Neutrophil (primary cell): ENCODE data around the gene SH2D1B.
"Not testable (repeated sequence)": the region's sequence is repeated elsewhere in the genome, so short reads cannot be mapped to it uniquely, and the experiment has no call there.

Experiments used
- H3K27ac ChIP-seq: fragments of 200-600 bp; sonication (generic); 2 replicates; pipeline ENCODE4 v1.5.1; 2016; ENCODE audit warnings: mild to moderate bottlenecking, moderate library complexity
- H3K27me3 ChIP-seq: fragments of 200-600 bp; sonication (generic); 2 replicates; pipeline ENCODE4 v1.6.0; 2016; ENCODE audit warnings: mild to moderate bottlenecking
- H3K36me3 ChIP-seq: fragments of 200-600 bp; sonication (generic); 2 replicates; pipeline ENCODE4 v1.5.1; 2017
- H3K4me1 ChIP-seq, 2 experiments: fragments of 200-600 bp in 1 of 2; sonication (generic) in 1 of 2; 1 replicate in 1 of 2; 2 replicates in 1 of 2; pipeline versions ENCODE4 v1.5.1 to v1.6.1; 2013 to 2016; ENCODE audit warnings: low read depth in 1 of 2, low read length in 1 of 2, mild to moderate bottlenecking in 1 of 2, moderate library complexity in 1 of 2; ENCODE audit not compliant: control insufficient read depth in 1 of 2, insufficient read depth in 1 of 2
- H3K4me3 ChIP-seq, 2 experiments: fragments of 200-600 bp in 1 of 2; sonication (generic) in 1 of 2; 1 replicate in 1 of 2; 2 replicates in 1 of 2; pipeline ENCODE4 v1.5.1; 2013 to 2016; ENCODE audit warnings: low read depth in 1 of 2, low read length in 1 of 2, mild to moderate bottlenecking in 1 of 2, moderate library complexity in 1 of 2
- H3K9me3 ChIP-seq: fragments of 200-600 bp; sonication (generic); 2 replicates; pipeline ENCODE4 v1.5.1; 2016
- CTCF ChIP-seq: fragments of 200-600 bp; sonication (generic); IDR thresholded peaks from 2 replicates; pipeline ENCODE4 v1.5.1; 2016; ENCODE audit warnings: antibody characterized with exemption

The SH2D1B gene

DNA sequence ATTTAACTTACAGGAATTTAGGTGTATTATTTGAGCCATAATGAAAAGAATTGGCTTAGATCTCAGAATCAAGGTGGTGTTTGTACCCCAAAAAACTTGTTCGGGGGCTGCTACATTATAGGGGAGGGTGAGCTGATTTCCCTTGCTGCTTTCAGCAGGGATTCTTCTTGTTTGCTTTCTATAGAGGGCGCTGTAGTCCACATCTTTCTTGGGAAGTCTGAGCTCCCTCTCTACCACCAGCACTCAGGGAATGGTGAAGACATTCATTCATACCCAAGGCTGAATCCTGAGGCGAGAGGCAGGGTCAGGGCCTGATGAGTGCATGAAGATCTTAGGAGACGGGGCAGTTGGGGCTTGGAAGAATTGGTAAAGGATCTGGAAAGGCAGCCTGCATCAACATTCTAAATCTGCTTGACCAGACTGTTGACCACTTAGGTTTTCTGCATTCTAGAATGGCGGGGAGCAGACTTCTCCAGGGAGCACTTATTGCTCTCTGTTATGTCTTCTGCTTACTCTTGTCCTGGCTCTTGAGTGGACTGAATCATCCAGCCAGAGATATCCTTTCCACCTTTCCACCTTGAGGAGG is 54.2 kb downstream of the SH2D1B start:
- no peak overlapping the region for H3K27ac ChIP-seq
- no peaks in the 10 kb centered on the region for H3K4me1 ChIP-seq
- TF ChIP-seq CTCF, result no peak
- no peaks in the 10 kb centered on the region for H3K9me3 ChIP-seq
- H3K4me3 ChIP-seq, result no peak overlapping the region
- H3K27me3 ChIP-seq, result no peaks in the 10 kb centered on the region
- peaks cover 56% of the 10 kb centered on the region for H3K36me3 ChIP-seq

DNA sequence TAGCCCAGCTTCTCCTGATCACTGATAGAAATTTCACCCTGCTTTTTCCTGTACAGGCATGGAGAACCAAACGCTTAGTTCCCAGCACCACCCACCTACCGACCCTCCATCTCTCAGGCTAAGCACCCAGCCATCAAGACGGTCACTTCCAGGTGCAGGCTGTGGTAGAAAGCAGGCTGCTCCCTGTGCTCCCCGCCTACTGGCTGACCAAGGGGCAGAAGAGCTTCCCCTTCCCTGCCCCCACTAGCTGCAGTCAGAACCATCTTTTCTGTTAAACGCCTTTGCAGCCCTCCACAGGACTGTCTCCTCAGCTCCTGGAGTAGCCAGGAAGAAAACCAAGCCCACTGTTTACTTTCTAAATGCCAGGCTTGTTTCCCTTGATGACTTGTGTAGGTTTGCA is 58.2 kb downstream of the SH2D1B start:
- TF ChIP-seq CTCF, result no peak
- peaks cover 34% of the 10 kb centered on the region for H3K36me3 ChIP-seq
- no peak overlapping the region for H3K27ac ChIP-seq
- peaks cover 0 to 8% of the 10 kb centered on the region in 2 experiments for H3K4me1 ChIP-seq
- no peaks in the 10 kb centered on the region for H3K27me3 ChIP-seq
- no peaks in the 10 kb centered on the region for H3K9me3 ChIP-seq
- no peak overlapping the region for H3K4me3 ChIP-seq

- H3K36me3 ChIP-seq, result peaks cover 29% of the 10 kb centered on the region
- H3K4me3 ChIP-seq, result no peak overlapping the region
- no peak overlapping the region for H3K27ac ChIP-seq
- no peaks in the 10 kb centered on the region for H3K9me3 ChIP-seq
- H3K4me1 ChIP-seq, result peaks cover 0 to 8% of the 10 kb centered on the region in 2 experiments
- no peak for TF ChIP-seq CTCF
- H3K27me3 ChIP-seq, result no peaks in the 10 kb centered on the region
Measured at GRCh38 chr1:162353078-162353477, 58.9 kb downstream of the SH2D1B start.

GRCh38 chr1:162351874-162352273 is 60.1 kb downstream of the SH2D1B start:
- H3K27me3 ChIP-seq, H3K27ac ChIP-seq, H3K4me3 ChIP-seq, H3K9me3 ChIP-seq, H3K4me1 ChIP-seq: not testable (repeated sequence)
- H3K36me3 ChIP-seq, result peaks cover 19% of the 10 kb centered on the region

- Histone ChIP-seq H3K27ac (no peak overlapping the region), H3K9me3 (no peaks in the 10 kb centered on the region), H3K27me3 (no peaks in the 10 kb centered on the region), H3K36me3 (peaks cover 13% of the 10 kb centered on the region), H3K4me3 (no peak overlapping the region), H3K4me1 (peaks cover 0 to 8% of the 10 kb centered on the region in 2 experiments)
- no peak for TF ChIP-seq CTCF
Measured at GRCh38 chr1:162351246-162351842, 60.6 kb downstream of the SH2D1B start.

- Histone ChIP-seq H3K9me3 (no peaks in the 10 kb centered on the region), H3K27ac (no peak overlapping the region), H3K27me3 (no peaks in the 10 kb centered on the region), H3K4me3 (no peak overlapping the region), H3K36me3 (no peaks in the 10 kb centered on the region), H3K4me1 (peaks cover 2 to 10% of the 10 kb centered on the region in 2 experiments)
- TF ChIP-seq CTCF, result no peak
Measured at GRCh38 chr1:162349635-162350330, 62.2 kb downstream of the SH2D1B start.
